HG02885 (cell line): ENCODE data around the gene ABLIM2.

Source experiments
- ATAC-seq: cut with Tn5 transposase; IDR thresholded peaks from one replicate; pipeline ENCODE4 v1.9.1; 2021; ENCODE audit warnings: mild to moderate bottlenecking; ENCODE audit not compliant: unreplicated experiment, poor library complexity

Gene ABLIM2

DNA sequence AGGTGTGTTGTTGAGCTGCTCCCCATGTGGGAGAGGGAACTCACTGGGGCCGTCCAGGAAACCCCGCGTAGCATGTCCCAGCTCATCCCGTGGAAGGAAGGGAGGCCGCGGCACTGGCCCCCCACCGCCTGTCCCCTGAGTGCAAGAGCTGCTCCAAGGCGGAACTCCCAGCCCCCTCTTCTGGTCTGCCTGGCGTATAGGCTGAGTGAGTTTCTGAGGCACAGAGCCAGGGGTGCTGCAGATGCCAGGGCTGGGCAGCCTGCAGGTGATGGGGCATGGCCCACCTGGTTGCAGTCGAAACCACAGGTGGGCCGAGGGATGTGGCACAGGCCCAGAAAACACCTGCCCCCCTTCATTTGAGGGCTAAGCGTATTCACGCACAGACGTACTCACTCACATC lies 49.6 kb downstream of the ABLIM2 start:
- no peak for ATAC-seq

DNA sequence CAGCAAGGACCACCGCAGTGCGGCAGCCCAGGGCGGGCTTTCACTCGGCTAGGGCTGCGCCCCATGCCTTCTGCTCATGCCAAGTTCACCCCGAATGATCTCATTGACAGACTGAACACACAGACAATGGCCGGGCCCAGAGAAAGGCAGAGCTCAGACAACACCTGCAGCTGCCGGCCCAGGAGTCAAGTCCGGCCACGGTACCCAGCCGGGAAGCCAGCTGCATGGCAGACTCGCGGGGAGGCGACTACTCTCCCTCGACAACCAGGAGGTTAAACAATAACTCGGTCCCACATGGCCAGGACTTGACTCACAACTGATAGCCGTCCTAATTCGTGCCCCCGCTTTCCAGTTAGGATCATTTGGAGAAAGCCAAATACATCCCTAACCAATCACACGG lies 50.4 kb downstream of the ABLIM2 start:
- ATAC-seq = no peak

GRCh38 chr4:8107146-8107657 lies 51.4 kb downstream of the ABLIM2 start:
- ATAC-seq = no peak

DNA sequence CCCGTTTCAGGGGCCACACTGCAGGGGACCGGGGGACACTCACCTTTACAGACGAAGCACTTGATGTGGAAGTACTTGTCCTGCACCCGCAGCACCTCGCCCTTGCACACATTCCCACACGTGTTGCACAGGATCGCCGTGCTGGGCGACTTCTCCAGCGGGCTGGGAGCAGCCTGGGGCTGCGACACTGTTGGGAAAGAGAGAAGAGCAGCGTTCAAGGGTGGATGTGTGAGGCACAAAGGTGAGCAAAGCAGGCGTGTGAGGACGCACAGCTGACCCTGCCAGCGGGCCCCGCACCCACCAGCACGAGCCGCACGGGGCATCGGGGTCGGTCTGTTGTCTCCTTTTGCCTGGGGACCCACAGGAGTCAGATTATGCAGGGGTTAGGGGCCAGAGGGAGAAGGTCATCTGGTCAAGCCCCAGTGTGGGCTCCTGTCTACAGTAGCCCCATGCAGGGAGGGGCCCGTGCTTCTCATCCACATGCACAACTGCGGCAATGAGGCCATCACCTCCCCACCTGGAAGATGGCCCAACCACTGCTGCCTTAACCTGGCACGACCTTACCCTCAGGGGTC lies 52.1 kb downstream of the ABLIM2 start:
- ATAC-seq = no peak

- ATAC-seq = no peak
These were observed 53.1 kb downstream of the ABLIM2 start for GRCh38 chr4:8105306-8106100.

DNA sequence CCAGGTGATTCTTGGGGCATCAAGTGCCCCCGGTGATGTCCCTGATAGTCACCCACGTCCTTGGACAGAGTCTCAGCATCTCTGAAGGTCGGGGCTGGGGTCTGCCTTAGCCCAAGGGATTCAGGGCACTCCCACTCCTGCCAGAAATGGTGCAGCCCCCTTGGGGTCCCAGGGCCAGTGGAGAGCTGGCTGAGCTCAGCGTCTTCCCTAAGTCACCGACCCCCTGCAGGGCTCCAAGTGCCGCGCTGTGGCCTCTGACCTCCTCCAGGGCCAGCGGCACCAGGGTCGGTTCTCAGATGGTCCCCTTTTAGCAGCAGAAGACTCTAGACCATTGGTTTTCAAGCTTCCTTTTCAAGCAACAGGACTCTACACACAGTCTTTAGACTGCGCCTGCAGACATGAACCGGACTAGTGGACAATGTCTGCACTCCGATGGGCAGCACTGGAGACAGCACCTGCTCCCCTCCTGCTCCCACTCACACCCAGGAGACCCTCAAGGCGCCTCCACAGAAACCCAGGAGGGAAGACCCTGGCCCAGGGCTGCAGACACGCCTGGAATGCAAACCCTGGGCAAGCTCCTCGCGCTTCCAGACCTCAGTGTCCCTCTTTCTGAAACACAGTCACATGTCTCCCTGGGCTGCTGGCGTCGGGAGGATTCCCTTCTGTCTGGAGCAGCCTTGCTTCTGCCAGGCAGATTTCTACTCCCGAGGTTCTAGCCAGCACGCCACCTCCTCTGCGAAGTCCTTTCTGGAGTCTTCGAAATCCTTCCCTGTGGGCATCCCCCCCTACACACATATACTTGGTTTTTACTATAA lies 53.9 kb downstream of the ABLIM2 start:
- no peak for ATAC-seq

- no peak for ATAC-seq
These were observed 54.9 kb downstream of the ABLIM2 start for GRCh38 chr4:8103421-8104390.

DNA sequence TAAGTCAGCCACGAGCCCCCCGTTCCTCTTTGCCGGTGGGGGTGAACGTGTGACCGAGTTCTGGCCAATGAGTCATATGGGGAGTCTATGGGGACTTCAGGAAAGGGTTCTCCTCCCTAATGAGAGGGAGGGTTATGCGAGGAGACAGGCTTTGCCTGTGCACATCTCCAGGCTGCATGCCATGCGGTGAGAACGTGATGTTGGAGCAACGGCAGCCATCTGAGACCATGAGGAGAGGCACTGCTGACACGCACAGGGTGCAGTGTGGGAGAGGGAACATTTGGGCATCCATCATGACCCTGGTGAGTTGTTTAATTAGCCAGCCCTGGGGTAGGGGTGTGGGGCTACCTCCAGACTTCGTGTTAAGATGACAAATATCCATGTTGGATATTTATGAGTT lies 55.8 kb downstream of the ABLIM2 start:
- ATAC-seq = no peak

- ATAC-seq = no peak
These were observed 56.6 kb downstream of the ABLIM2 start for GRCh38 chr4:8102076-8102355.

DNA sequence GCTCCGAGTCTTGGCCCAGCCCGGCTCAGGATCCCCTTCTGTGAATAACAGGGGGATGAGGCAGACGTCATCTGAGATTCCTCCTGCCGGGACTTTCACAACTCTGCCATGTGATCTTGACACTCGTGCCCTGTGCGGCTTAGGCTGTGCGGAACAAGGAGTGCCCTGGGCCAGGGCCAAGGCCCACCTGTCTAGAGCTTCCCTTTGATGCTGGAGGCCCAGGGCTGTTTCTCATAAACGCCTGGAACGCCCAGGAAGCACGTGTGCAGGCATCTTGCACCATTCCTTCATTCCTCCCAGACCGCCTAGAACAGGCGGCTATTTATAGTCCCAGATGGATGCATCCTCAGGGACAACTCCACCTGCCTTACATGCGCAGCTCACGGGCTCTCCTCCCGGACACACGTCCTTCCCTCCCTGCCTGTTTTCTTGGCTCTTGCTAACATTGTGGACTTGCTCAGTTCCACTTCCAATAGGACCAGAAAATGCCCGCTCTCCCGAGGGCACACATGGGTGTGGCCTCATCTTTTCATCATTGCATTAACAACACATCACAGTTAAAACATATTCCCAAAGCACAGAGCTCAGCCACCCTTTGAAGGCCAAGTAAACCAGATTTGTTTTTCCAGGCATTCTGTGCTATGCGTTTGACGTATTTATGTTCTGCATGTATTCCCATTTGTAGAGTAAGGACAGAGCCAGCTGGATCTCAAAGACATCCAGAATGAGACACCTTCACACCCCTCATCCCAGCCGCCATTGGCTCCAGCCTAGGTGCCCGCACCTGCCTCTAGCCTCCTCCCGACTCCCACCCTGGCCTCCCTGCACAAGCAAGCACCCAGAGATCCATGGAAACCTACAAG lies 57.2 kb downstream of the ABLIM2 start:
- ATAC-seq = no peak

DNA sequence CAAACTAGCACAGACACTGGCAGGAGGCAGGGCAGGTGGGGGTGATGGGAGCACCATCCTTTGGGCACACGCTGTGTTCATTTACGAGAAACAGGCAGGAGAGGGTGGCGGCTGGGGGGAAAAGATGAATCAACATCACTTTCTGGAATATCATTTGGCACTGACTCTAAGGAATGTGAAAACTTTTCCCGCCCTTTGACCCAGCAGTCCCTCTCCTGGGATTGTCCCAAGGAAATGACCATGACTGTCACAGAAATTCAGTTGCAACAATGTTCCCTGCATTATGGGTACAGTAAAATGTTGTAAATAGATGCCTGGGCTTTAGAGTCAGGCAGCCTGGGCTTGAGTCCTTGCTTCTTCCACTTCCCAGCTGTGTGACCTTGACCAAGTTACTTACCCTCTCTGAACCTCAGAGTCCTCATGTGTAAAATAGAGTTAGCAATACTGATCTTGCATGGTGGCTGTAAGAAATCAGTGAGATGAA lies 58.6 kb downstream of the ABLIM2 start:
- no peak for ATAC-seq

- no peak for ATAC-seq
These were observed 60.1 kb downstream of the ABLIM2 start for GRCh38 chr4:8098506-8098905.

DNA sequence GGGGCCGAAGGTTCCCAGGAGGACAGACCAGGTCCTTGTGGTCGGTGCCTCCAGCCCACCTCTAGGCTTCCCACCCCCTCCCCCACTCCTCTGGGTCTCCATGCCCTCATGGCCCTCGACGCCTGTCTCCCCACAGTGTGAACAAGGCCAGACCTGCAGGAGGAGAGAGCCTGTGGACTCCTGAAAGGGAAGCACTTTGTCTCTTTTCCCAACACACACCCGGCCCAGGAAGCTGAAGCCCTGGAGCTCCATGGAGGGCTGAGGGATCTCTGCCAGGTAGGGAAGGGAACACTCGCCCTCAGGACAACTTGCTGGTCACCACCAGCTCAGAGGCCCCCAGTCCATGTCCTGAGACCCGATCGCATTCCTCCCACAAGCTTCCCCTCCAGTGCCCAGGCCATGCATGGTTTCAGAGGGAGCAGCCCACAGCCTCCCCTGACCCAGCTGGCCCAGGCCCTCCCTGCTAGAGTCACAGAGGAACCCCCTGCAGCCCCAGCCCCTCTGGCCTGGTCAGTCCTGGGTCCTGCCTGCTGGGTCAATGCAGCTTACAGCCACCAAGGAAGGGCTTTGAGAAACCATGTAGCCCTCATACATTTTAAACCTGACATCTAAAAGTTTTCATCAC lies 60.8 kb downstream of the ABLIM2 start:
- no peak for ATAC-seq

- no peak for ATAC-seq
These were observed 61.5 kb downstream of the ABLIM2 start for GRCh38 chr4:8097141-8097541.

DNA sequence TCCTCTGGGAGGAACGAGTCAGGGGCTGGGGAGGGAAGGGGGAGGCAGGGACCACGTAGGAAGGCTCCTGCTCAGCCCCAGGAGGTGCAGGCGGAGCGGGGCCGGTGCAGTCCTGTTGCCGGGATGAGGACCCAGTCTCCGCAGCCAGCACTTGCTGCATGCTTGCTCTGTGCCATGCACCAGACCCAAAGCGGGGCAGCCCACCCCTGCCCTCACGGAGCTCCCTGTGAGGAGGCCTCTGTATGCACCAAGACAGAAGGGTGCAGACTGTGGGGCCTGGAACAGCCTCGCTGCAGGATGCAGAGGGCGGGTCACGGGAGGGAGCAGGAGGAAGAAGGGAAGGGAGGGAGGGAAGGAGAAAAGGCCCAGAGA lies 61.9 kb downstream of the ABLIM2 start:
- no peak for ATAC-seq

- no peak for ATAC-seq
These were observed 62.5 kb downstream of the ABLIM2 start for GRCh38 chr4:8095956-8096689.

DNA sequence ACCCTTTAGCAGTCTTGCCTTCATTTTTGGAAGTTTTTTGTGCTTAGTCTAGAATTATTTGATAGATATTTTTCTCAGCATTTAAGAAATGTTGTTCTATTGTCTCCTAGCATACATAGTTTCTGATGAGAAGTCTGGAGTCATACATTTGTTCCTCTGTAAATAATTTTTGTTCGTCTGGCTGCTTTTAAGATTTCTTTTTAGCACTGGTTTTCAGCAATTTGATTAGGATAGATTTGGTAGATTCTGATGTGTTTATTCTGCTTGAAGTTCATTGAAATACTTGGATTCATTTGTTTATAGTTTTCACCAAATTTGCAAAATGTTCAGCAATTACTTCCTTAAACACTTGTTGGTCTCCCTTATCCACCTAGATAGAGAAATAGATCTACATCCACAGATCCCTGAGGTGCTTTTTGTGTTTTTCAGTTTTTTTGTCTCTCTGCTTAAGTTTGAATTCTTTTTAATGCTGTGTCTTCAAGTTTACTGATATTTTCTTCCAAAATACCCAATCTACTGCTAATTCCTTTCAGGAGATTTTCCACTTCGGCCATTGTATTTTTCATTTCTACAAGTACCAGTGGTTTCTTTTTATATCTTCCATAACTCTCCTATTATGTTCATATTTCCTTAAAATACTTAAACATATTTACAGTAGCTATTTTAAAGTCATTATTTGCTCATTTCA lies 64.9 kb downstream of the ABLIM2 start:
- no peak for ATAC-seq

- ATAC-seq = no peak
These were observed 66.3 kb downstream of the ABLIM2 start for GRCh38 chr4:8092282-8092681.
